DMS53 treated with DMSO at 0.1 percent for 48 hours (cell line): ENCODE results near the gene SNAP47.

ENCODE experiments used
- DNase-seq: peaks from one replicate; lab custom pipeline; 2025; ENCODE audit not compliant: unreplicated experiment; lab: John Stamatoyannopoulos, UW

SNAP47 gene

DNA sequence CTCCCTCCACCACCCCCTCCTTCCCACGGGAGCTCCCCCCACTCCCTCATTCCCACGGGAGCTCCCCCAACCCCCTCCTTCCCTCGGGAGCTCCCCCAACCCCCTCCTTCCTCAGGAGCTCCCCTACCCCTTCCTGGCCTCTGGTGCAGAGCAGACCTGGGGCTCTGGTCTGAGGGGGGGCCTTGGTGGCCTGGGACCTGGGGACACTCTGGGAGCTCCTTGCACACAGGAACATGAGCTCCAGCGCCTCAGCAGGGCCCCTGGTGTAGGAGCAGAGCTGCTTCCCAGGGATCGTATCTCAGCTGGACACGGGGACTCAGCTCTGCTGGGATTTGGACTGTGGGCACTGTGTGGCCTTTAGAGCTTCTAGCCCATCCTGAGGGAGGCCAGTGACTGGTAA lies 60.5 kb downstream of the SNAP47 start:
- DNase-seq = no peak

DNA sequence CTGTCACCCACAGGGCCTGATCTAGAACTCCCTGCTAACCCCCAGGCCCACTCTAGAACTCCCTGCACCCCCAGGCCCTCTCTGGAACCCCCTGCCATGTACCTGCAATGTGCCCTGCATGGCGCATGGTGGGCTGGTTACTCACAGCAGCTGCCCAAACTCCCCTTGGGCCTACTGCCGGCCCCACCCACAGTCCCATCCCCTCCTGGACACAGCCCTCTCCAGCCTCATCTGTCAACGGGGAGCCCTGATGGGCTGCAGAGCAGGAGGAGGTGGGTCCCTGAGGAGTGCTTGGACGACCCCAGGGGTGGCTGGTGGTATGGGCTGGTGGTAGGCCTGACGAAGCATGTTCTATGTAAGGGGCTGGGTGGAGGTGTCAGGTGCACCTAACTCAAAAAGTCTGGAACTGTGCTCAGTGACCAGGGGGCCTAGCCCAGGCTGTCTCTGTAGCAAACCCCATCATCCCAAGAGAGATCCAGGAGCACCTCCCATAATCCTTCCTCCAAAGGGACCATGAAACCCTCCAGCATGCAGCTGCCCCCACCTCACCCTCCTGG lies 61.2 kb downstream of the SNAP47 start:
- no peak for DNase-seq

DNA sequence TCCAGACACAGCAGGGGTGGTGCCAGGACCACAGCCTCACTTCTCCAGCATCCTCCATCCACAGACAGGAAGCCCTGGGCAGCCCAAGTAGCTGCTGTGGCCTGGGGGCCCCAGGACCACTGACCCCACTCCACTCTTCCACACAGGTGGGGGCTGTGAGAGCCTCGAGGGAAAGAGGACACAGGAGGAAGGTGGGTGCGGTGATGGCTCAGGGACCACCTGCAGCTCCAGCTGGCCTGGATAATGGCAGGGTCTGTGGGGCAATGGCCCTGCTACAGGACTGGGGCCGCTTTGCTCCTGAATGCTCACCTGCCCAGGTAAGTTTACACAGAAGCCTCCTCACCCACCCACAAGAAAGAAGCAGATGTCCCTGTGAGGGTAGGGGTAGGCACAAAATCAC lies 61.9 kb downstream of the SNAP47 start:
- no peak for DNase-seq

DNA sequence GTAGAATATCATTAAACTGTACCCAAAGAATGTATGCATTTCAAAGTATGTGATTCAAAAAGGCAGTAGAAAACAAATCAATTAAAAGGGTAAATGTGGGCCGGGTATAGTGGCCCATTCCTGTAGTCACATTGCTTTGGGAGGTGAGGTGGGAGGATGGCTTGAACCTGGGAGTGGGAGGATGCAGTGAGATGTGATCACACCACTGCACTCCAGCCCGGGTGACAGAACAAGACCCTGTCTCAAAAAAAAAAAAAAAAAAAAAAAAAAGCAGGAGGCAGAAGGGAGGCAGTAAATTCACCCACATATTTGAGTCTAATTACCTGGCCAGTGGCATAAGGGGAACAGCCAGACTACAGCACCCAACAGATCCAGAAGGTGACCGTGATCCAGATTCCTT lies 62.4 kb downstream of the SNAP47 start:
- no peak for DNase-seq

DNA sequence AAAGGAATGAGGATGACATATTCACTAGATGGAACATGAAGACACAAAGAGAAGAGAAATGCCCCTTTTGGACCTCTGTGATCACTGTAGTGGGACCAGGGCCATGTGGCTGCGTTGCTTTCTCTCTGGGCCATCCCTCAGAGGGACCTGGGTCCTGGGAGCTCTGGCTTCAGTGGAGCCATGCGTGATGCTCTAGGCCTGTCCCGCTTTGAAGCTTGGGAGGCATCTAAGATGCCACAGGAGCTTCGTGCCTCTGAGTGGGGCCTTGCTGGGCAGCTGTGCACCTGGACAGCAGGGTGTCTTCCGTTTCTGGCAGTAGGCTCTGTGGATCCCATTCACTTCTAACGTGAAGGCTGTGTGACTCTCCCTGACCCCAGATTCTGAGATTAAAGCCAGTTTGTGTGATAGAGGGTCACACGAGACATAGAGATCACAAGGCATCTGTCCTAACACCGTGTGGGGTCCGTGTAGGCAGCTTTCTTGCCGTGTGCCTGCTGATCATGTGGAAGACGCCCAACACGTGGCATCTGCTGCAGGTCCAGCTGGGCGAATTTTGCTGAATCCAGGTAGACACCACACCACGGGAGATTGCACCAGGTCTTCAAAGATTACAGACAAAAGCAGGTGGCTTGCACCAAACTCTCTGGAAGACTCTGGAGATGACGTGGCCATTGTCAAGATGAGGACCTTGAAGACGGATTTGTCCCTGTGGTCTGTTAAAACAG lies 63.0 kb downstream of the SNAP47 start:
- DNase-seq = no peak

DNA sequence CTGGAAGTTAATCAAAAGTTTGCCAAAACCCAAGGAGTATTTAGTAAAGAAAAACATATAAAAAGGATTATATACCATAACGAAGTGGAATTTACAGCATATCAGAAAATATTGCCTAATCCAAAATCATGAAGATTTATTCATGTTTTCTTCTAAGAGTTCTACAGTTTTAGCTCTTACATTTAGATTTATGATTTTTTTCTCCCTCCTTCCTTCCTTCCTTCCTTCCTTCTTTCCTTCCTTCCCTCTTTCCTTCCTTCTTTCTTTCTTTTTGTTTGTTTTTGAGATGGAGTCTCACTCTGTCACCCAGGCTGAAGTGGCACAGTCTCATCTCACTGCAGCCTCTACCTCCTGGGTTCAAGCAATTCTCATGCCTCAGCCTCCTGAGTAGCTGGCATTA lies 64.5 kb downstream of the SNAP47 start:
- DNase-seq = no peak

DNA sequence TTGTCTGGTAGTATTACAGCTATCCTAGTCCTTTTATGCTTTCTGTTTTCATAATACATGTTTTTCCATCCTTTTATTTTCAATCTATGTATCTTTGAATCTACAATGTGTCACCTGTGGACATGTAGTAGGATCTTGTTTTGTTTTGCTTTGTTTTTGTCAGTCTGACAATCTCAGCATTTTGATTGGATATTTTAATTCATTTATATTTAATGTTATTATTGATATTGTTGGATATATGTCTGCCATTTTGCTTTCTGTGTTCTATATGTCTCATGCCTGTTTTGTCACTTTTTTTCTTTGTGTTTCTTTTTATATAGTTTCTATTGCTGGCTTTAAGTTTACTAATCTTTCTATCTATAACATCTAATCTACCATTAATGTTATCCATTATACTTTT lies 68.7 kb downstream of the SNAP47 start:
- no peak for DNase-seq

DNA sequence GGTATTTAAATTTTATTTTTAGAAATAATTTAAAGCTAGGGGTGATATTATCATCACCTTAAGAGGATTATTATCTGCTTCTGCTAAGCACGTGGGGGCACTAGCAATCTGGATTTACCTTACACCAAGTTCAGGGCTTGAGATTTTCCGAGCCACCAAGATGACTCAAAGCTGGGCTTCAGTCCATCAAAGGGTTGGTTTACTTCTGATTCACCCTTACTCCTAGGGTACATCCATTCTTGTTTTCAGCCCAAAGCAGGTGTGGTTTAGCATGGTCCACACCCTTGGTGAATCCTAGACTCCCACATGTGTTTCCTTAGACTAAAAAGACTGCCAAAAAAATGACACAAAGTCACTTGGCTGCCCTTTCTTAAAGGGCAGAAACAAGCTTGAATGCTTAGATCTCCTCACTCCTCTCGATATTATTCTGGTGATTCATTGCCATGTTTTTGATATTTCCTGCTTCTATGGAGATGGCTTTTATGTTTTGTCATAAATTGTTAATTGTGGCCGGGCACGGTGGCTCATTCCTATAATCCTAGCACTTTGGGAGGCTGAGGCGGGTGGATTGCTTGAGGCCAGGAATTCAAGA lies 70.5 kb downstream of the SNAP47 start:
- DNase-seq = no peak

DNA sequence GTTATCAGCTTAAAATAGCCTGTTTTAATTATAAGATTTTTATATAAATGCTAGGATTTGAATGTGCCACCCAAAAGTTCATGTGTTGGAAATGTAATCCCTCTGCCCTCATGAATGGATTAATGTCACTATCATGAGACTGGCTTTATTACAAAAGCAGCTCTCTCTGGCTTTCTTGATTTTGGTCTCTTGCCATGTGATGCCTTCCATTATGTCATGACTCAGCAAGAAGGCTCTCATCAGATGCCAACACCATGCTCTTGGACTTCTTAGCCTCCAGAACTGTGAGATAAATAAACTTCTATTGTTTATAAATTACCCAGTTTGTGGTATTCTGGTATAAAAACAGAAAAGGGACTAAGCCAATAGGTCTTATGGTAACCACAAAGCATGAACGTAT lies 73.3 kb downstream of the SNAP47 start:
- DNase-seq = no peak

DNA sequence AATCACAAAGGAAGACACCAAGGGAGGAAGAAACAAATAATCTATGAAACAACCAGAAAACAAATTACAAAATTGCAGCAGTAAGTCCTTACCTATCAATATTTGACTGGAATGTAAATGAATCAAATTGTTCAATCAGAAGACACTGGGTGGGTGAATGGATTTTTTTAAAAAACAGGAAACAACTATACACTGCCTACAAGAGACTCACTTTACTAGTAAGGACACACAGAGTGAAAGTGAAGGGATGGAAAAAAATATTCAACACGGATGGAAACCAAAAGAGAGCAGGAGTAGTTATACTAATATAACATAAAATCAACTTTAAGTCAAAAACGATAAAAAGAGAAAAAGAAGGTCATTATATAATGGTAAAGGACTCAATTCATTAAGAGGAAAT lies 73.8 kb downstream of the SNAP47 start:
- DNase-seq = no peak

DNA sequence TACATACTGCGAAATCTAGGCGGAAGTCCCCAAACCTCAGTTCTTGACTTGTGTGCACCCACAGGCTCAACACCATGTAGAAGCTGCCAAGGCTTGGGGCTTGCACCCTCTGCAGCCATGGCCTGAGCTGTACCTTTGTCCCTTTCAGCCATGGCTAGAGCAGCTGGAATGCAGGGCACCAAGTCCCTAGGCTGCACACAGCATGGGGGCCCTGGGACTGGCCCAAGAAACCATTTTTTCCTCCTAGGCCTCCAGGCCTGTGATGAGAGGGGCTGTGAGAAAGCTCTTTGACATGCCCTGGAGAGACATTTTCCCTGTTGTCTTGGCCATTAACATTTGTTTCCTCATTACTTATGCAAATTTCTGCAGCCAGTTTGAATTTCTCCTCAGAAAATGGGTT lies 78.7 kb downstream of the SNAP47 start:
- no peak for DNase-seq

DNA sequence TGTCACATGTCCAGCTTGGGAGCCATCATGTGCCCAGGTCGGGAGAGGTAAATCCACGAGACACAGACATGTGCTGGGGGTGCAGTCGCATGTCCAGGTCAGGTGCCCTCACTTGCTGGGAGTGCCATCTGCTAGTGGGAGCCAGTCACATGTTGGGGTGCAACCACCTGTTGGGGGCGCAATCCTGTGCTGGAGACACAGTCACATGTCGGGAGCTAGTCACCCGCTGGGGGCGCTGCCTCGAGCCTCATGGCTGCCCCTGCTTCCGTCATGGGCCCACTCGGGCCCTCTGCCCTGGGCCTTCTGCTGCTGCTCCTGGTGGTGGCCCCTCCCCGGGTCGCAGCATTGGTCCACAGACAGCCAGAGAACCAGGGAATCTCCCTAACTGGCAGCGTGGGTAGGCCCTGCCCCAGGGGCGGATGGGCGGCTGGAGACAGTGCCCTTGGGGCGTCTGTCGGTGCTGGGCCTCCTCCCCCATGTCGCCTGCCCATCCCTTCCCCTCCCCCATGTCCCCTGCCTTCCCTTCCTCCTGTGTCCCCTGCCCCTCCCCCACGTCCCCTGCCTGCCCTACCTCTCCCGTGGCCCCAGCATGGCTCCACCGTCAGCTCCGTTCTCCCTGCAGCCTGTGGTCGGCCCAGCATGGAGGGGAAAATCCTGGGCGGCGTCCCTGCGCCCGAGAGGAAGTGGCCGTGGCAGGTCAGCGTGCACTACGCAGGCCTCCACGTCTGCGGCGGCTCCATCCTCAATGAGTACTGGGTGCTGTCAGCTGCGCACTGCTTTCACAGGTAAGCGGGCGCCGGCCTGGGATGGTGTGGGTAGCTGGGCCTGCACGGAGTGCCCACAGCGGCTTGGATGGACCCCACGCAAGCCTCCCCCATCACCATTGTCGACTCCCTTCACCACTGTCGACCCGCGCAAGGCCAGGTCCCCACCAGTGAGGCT lies 80.5 kb downstream of the SNAP47 start, which contains the start of gene PRSS38:
Gene PRSS38, plus strand, starts transcription at position 208 of the 942 bp plus-strand sequence. Its CDS starts 42 bp downstream, at position 250.
- DNase-seq = no peak

DNA sequence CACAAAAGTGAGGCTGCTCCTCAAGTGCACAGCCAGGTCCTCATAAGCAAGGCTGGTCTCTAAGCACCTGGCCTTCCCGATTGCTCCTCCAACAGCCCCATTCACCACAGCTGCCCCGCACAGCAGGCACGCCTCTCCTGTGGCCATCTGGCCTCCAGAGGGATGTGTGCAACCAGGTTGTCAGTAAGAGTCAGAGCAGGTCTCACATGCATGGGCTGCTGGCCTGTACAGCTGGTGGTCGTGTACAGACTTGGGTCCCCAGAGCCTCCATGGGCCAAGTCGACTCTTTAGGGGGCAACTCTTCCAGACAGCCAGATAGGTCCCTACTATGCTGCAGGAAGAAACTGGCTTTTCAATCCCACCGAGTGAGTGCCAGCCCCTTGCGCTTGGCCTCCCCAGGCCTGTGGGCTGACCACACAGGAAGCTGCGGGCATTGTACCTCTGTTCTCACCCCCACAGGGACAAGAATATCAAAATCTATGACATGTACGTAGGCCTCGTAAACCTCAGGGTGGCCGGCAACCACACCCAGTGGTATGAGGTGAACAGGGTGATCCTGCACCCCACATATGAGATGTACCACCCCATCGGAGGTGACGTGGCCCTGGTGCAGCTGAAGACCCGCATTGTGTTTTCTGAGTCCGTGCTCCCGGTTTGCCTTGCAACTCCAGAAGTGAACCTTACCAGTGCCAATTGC lies 81.7 kb downstream of the SNAP47 start:
- DNase-seq = no peak

DNA sequence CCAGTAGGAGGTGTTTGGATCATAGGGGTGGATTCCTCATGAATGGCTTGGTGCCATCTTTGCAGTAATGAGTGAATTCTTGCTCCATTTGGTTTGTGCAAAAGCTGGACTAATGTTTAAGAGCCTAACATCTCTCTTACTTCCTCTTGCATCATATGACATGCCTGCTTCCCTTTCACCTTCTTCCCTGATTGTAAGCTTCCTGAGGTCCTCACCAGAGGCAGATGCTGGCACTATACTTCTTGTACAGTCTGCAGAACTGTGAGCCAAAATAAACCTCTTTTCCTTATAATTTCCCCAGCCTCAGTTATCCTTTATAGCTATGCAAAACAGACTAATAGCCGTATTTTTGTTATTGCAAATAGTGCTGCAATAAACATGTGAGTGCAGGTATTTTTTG lies 88.3 kb downstream of the SNAP47 start:
- no peak for DNase-seq

DNA sequence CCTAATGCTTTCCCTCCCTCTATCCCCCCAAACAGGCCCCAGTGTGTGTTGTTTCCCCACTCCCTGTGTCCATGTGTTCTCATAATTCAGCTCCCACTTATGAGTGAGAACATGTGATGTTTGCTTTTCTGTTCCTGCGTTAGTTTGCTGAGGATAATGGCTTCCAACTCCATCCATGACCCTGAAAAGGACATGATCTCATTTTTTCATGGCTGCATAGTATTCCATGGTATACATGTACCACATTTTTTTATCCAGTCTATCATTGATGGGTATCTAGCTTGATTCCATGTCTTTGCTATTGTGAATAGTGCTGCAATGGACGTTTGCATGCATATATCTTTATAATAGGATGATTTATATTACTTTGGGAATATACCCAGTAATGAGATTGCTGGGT lies 89.0 kb downstream of the SNAP47 start:
- DNase-seq = no peak

DNA sequence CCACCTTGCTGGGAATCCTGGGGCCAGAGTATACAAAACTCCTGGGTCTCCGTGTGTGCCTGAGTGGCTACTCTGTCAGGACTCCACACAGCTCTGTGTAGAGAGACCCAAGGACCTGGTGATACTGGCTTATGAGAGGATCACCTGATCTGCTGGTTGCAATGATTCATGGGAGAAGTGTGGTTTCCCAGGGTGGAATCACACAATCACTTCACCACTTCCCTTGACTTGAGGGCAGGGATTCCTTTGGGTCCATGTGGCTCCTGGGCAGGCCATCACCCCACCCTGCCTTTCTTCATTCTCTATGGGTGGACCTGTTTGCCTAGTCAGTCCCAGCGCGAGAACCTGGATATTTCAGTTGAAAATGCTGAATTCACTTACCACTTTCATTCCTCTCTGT lies 93.6 kb downstream of the SNAP47 start:
- DNase-seq = no peak
